Panc1 (cell line): ENCODE results near the gene ACOT13. TPM values are rescaled to one million over a fixed set of nuclear protein-coding genes. Genes with fewer than 3 reads are reported as not detected.

Experiments used
- ATAC-seq: fragments of 200-7000 bp; cut with Tn5 transposase; 2 replicates; pipeline ENCODE4 v1.9.1; 2020; ENCODE audit warnings: mild to moderate bottlenecking, moderate library complexity
- BruUV-seq: library from RNA; stranded (reverse); fragments of 400-500 nt; replicated peaks from 2 replicates; lab custom pipeline; 2021; lab: Mats Ljungman, UMichigan
- CTCF ChIA-PET: fragments of 300-600 bp; sonication (Branson Sonifier 250); formaldehyde crosslinking; loops from one replicate; lab custom pipeline; 2022; ENCODE audit warnings: antibody characterized with exemption; lab: Charles Lee
- POLR2A ChIA-PET: fragments of 300-600 bp; sonication (Branson Sonifier 250); formaldehyde crosslinking; loops from one replicate; lab custom pipeline; 2022; ENCODE audit warnings: antibody characterized with exemption; lab: Charles Lee
- DNase-seq: peaks from one replicate; pipeline ENCODE4 v3.0.0-alpha.2; 2010; ENCODE audit warnings: low read depth, low spot score
- H3K27ac ChIP-seq: 2 replicates; pipeline ENCODE4 v1.5.1; 2011; ENCODE audit warnings: mild to moderate bottlenecking, low read length, inconsistent platforms
- H3K27me3 ChIP-seq: fragments of 200-500 bp; sonication (Bioruptor generic); 2 replicates; pipeline ENCODE4 v1.6.0; 2014; ENCODE audit warnings: low read length, inconsistent platforms; ENCODE audit not compliant: control insufficient read depth, insufficient read depth
- H3K36me3 ChIP-seq: fragments of 200-500 bp; sonication (Bioruptor generic); 2 replicates; pipeline ENCODE4 v1.5.1; 2014; ENCODE audit warnings: inconsistent platforms, mild to moderate bottlenecking, low read length, moderate library complexity; ENCODE audit not compliant: control insufficient read depth, insufficient read depth
- H3K4me1 ChIP-seq: 2 replicates; pipeline ENCODE4 v1.5.1; 2011; ENCODE audit warnings: inconsistent platforms, mild to moderate bottlenecking, low read length, moderate library complexity; ENCODE audit not compliant: control insufficient read depth, insufficient read depth
- H3K4me3 ChIP-seq, 2 experiments: 2 replicates each; pipeline ENCODE4 v1.5.1; 2011 to 2012; ENCODE audit warnings: low read depth in 2 of 2, low read length in 2 of 2, mild to moderate bottlenecking in 2 of 2, inconsistent platforms in 1 of 2, moderate library complexity in 1 of 2
- H3K9me3 ChIP-seq: fragments of 200-500 bp; sonication (Bioruptor generic); 2 replicates; pipeline ENCODE4 v1.5.1; 2014; ENCODE audit warnings: low read depth, mild to moderate bottlenecking, inconsistent platforms, low read length, moderate library complexity; ENCODE audit not compliant: control insufficient read depth, insufficient read depth
- CTCF ChIP-seq: fragments of 450-650 bp; IDR thresholded peaks from 2 replicates; pipeline ENCODE4 v1.5.1; 2017; ENCODE audit warnings: mild to moderate bottlenecking
- POLR2AphosphoS5 ChIP-seq: IDR thresholded peaks from 2 replicates; pipeline ENCODE4 v1.6.1; 2012; ENCODE audit warnings: mild to moderate bottlenecking, low read depth, low read length, moderate library complexity
- REST ChIP-seq, 2 experiments: IDR thresholded peaks; 2 replicates each; pipeline ENCODE4 v1.6.1; 2011 to 2012; ENCODE audit warnings: low read depth in 2 of 2, control low read depth in 1 of 2, low read length in 1 of 2, mild to moderate bottlenecking in 1 of 2, moderate library complexity in 1 of 2; ENCODE audit not compliant: insufficient read depth in 1 of 2
- SIN3A ChIP-seq: IDR thresholded peaks from 2 replicates; pipeline ENCODE4 v1.6.1; 2012; ENCODE audit warnings: low read depth, mild to moderate bottlenecking, low read length, moderate library complexity, borderline replicate concordance; ENCODE audit not compliant: insufficient read depth
- TCF7L2 ChIP-seq: IDR thresholded peaks from 2 replicates; pipeline ENCODE4 v1.6.1; 2011; ENCODE audit warnings: mild to moderate bottlenecking, low read depth, low read length, inconsistent platforms
- in situ Hi-C: cut with HindIII; loops from 2 replicates; pipeline ENCODE4 v1.10.0; 2016; ENCODE audit warnings: low sequenced_read_pairs, low pct_unique_long_range_greater_than_20kb
- intact Hi-C: fragments of 100-400 bp; cut with micrococcal nuclease; formaldehyde crosslinking; loops from one replicate; pipeline ENCODE4 v1.10.0; 2022; ENCODE audit not compliant: unreplicated experiment
- total RNA-seq: library from RNA; stranded (reverse); gene quantifications from one replicate; pipeline ENCODE4 v1.2.1, GENCODE V29; 2021; ENCODE audit not compliant: unreplicated experiment

Gene ACOT13
- total RNA-seq, 1 experiment from 2014 or later = 31.6 TPM

- no TSS peak for BruUV-seq
- H3K36me3 ChIP-seq = 0 out of 2 replicates have a peak, but pooled peaks cover 5% of the 10 kb centered on the region
- in situ Hi-C loops (no loop called here), intact Hi-C loops (no loop called here)
- TF ChIP-seq TCF7L2 (no peak), POLR2AphosphoS5 (no peak), CTCF (no peak), SIN3A (no peak), REST (IDR thresholded peaks at IDR 0.05; ENCODE audit: insufficient read depth in 1 of 2, low read depth in 2 of 2, low read length in 1 of 2) (no peak)
- POLR2A ChIA-PET = no interaction called here
- ATAC-seq = no peak
- H3K4me1 ChIP-seq = peaks cover 6% of the 10 kb centered on the region
- CTCF ChIA-PET = interaction anchor here (0.5 kb wide), 1 partner anchor 65 kb away, joined by 11 read pairs; no protein-coding TSS in a partner anchor
- peak overlapping the region in 1 of 2 experiments; percentile 58; a peak in 2 of 4 replicates for H3K4me3 ChIP-seq
- DNase-seq = no peak
- H3K27ac ChIP-seq = no peak overlapping the region
- H3K9me3 ChIP-seq = no peaks in the 10 kb centered on the region
- no peaks in the 10 kb centered on the region for H3K27me3 ChIP-seq
Observed at GRCh38 chr6:24646771-24647170, 20.1 kb upstream of the ACOT13 start.

GRCh38 chr6:24648276-24648675 is 18.6 kb upstream of the ACOT13 start:
- Histone ChIP-seq H3K27me3 (no peaks in the 10 kb centered on the region), H3K4me3 (no peak overlapping the region), H3K9me3 (no peaks in the 10 kb centered on the region), H3K36me3 (0 out of 2 replicates have a peak, but pooled peaks cover 5% of the 10 kb centered on the region), H3K27ac (no peak overlapping the region), H3K4me1 (peaks cover 6% of the 10 kb centered on the region)
- DNase-seq = no peak
- in situ Hi-C loops = no loop called here
- BruUV-seq = no TSS peak
- ATAC-seq = no peak
- TF ChIP-seq CTCF (no peak), SIN3A (no peak), REST (IDR thresholded peaks at IDR 0.05; ENCODE audit: insufficient read depth in 1 of 2, low read depth in 2 of 2, low read length in 1 of 2) (no peak), TCF7L2 (no peak), POLR2AphosphoS5 (no peak)
- ChIA-PET POLR2A (no interaction called here), CTCF (no interaction called here)
- intact Hi-C loops = no loop called here
